NCI-H2196 (cell line): ENCODE measurements around the gene NLK.
"Not testable (repeated sequence)": the region's sequence is repeated elsewhere in the genome, so short reads cannot be mapped to it uniquely, and the experiment has no call there.

Experiments
- DNase-seq: peaks from one replicate; lab custom pipeline; 2025; ENCODE audit not compliant: unreplicated experiment; lab: John Stamatoyannopoulos, UW

The NLK gene

DNA sequence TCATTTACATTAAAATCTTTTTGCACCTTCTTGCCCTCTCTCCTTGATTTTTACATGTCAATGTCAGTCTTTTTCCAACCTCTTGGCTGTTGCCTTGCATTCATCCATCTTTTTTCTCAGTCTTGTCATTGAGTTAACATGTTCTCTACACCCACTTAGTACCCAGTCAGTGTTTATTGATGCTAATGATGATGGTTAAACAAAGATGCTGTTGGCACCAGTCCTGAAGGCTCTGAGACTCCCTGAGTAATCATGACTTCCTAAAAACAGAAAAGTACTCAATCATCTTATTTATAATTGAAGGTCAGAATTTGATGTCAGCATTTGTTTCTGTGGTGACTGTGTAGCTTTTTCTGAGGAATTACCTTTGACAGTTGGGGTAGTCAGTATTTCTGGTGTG, 104.5 kb downstream of the NLK start:
- no peak for DNase-seq

DNA sequence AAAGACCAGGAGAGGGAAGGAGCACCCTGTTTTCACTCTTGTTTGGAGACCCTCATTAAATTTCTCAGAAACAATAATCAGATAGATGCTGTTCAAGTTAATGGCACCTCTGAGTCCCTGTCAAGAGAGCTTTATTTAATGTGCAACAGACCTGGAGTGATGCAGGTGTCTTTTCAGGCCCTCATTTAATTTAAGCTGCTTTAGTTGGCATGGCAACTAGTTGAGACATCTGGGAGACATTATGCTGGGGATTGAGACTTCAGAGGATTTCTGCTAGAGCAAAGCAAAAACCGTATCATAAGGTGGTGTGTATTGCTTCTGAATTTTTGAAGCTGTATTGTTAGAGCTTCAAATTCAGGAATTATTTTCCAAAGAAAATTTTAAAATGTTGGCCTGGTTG, 108.5 kb downstream of the NLK start:
- no peak for DNase-seq

DNA sequence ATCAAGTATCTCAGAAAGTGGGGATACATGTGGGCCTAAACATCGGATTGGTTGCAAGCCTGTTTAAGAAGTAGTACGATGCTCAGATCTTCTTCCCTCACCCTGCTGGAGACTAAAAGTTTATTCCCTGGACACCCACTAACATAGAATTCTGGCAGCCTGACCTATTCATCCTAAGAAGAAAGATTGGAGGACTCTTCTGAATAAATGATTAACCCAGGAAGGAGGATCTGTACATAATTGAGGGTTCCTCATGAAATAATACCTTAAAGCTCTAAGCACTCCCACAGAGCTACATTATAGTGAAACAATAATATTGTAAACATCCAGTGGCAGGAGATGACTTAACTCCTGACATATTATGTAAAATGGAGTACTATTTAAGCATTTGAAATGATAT, 111.7 kb downstream of the NLK start:
- DNase-seq = no peak

GRCh38 chr17:28155405-28155804, 112.9 kb downstream of the NLK start:
- DNase-seq = not testable (repeated sequence)

GRCh38 chr17:28159004-28159403, 116.5 kb downstream of the NLK start:
- no peak for DNase-seq

DNA sequence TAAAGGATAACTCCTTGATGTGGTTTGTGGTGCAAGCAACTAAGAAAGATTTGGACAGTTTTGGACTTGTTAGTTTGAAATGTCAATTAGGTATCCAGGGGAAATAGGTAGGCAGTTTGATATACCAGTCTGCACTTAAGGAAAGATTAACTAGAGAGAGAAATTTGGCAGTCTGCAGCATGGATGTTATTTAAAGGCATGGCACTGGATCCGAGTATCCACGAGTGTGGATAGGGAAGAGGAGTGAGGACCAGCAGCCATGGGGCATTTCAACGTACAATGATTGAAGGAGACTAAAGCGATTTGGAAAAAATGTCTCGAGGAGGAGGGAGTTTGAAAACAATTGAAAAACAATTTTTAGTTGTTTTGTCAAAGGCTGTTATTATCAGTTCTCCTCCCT, 117.4 kb downstream of the NLK start:
- no peak for DNase-seq

- DNase-seq = no peak
Observed at GRCh38 chr17:28160610-28161009, 118.1 kb downstream of the NLK start.

- no peak for DNase-seq
Observed at GRCh38 chr17:28161311-28161710, 118.8 kb downstream of the NLK start.

DNA sequence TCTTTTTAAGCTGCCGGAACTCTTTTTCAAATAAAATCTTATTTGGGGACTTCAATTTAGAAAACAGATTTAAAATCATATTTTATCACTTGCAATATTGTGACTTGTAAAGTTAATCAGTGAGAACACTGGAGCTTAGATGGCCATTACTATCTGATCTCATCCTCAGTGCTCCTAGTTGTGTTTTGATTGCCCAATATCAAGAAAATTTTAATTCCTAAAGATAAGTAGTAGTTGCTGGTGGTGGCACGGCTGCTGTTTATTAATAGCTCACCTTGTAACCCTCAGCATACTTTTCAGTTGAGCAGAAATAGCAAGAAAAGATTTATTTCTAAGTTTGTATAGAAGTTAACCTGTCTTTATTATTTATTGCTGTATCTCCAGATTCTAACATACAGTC, 124.0 kb downstream of the NLK start:
- no peak for DNase-seq

- DNase-seq = no peak
Observed at GRCh38 chr17:28169621-28170349, 127.3 kb downstream of the NLK start.

DNA sequence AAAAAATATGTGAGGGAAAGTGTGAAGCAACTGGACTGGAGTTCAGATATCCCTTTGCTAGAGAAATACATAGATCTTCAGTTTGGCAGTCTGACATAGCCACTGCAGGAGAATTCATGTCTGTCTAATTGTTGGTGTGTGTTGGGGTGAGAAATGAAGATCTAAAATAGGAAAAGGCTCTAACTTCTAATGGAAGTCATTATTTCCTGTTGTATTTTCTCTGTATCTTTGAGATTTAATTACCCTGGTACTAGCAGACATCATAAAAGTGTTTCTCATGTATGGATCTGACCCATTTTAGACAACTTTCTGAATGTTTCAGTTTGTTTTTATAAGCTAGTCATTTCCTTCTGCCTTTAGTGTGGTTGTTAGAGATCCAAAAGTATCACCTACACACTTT, 128.3 kb downstream of the NLK start:
- DNase-seq = no peak

- DNase-seq = no peak
Observed at GRCh38 chr17:28173031-28173561, 130.6 kb downstream of the NLK start.

- no peak for DNase-seq
Observed at GRCh38 chr17:28173801-28174200, 131.3 kb downstream of the NLK start.

DNA sequence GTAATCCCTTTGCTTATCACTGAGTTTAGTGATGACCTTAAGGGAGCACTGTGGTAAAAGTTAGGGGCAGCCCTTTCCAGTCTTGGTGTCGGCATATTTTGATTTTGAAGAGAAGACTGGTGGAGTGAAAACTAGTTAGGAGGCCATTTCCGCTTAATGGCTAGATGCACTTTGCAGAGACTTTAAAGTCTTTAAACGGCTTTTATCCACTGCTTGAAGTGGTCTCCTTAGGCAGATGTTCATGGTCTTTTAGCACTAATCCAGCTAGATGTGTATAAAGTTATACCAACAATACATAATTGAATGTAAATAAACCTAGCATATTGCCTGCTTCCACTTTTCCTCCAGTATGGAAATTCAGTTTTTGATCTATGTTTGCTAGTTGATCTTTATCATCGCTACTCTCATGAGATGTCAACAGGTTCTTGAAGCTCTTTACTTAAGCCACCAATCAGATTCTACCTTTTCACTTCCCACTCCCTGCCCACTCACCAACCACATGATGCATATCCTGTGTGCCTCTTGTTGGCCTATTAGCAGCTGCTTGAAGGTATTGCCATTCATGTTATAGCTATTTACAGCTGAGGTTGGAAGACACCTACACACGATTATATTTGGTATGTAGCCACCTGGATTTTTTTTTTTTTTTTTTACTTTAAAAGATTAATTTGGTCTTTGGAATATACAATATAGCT, 132.0 kb downstream of the NLK start:
- no peak for DNase-seq

- DNase-seq = no peak
Observed at GRCh38 chr17:28177351-28177750, 134.9 kb downstream of the NLK start.

DNA sequence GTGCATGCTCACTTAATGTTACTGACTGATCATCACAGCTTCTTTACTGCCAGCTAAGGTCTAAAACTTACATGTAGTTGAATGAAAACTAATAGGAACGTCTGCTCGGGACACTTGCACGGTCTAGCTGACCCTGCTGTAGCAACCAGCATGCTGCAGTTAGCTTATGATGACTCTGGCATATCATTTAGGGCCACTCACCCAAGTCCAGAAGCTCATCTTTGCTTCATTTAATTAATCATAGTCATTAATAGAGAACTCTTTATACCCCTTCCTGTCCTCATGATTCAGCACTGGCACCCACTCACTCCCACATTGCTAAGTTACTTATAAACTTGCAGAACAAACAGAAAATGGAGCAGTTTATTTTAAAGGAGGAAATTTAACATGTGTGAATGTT, 136.3 kb downstream of the NLK start:
- no peak for DNase-seq

DNA sequence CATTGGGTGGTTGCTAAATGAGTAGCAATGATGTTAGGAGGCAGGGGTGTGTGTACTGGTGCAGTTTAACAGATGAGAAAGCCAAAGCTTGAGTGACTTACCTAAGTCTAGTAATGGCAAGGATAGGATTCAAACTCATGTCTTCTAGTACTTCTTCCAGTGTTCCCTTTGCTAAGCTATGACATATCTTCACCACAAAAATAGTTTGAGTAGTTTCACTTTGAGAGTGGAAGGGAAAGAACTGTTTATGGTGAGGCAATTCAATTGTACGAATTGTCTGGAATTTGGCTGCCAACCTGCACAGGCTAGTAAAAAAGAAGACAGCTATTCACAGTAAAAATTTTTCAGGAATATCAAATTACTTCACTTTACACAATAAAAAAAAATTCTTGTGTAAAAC, 138.0 kb downstream of the NLK start:
- DNase-seq = no peak

- no peak for DNase-seq
Observed at GRCh38 chr17:28181568-28181967, 139.1 kb downstream of the NLK start.

- no peak for DNase-seq
Observed at GRCh38 chr17:28182559-28182958, 140.1 kb downstream of the NLK start.

- no peak for DNase-seq
Observed at GRCh38 chr17:28185658-28186057, 143.2 kb downstream of the NLK start.

- DNase-seq = not testable (repeated sequence)
Observed at GRCh38 chr17:28186472-28186871, 144.0 kb downstream of the NLK start.

GRCh38 chr17:28187931-28188330, 145.5 kb downstream of the NLK start:
- DNase-seq = no peak
